ENCODE measurements around the gene NTN1. TPM values are rescaled to one million over a fixed set of nuclear protein-coding genes. Genes with fewer than 3 reads are reported as not detected.

The NTN1 gene
- total RNA-seq, 4 donors from 2014 or later = 3.6 to 20.6 (median 7.2) TPM

DNA sequence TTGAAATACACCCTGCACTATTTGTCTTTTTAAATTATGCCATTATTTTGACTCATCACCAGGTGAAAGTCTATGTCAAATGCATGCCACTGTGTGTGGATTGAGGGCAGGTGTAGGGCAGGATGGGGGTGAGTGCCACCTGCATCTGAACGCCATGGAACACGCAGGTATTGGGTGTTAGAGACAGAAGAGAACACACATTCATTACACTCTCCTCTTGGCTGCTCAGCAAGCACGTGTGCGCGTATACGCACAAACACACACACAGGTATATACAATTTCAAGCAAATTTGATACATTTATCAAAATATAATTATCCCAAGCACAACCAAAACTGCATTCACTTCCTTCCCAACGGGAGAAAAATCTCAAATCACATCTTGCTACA is 268.9 kb downstream of the NTN1 start:
- intact Hi-C loops (cut with DNase I; ENCODE audit: low total_unique reads) = loop anchor here (10.0 kb wide), 1 partner anchor 285 kb away; no protein-coding TSS in a partner anchor

DNA sequence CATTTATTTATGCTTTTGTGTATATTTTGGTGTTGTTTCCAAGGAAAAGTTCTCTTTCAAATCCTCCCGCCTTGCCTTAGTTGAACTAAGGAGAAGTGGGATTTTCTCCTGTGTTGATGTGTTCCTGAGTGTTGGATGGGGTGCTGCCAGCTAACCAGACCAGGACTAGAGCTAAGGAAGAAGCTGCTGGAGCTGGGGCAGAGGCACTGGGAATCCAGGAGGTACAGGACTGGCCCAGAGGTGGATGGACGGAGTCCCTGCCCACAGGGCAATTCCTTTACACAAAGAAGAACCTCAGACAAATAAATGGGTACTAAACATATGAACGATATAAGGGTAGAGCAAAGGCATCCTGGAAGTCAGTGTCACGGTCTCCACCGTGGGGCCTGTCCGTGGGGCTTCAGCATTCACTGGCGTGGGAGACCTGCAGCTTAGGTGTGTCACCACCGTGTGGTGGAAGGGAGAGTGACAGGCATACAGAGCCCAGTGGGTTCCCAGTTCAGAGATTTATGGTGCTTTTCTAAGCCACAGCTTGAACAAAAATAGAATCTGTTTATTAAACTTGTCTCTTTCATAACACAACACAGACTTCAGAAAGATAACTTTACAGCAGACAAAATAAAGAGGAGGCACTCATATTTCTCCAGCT is 270.7 kb downstream of the NTN1 start:
- DNase-seq = peak; percentile 43
- Histone ChIP-seq H3K4me3 (no peak overlapping the region), H3K27ac (peak overlapping the region; percentile 50 to 66 (median 60)), H3K27me3 (no peaks in the 10 kb centered on the region), H3K36me3 (no peaks in the 10 kb centered on the region), H3K9me3 (no peaks in the 10 kb centered on the region), H3K4me1 (peaks cover 7 to 16% (median 13%) of the 10 kb centered on the region in 4 donors)
- TF ChIP-seq POLR2AphosphoS5 (IDR thresholded peaks at IDR 0.05) = peak; percentile 46 to 69 (median 65)
- TF ChIP-seq, protein P1, sequence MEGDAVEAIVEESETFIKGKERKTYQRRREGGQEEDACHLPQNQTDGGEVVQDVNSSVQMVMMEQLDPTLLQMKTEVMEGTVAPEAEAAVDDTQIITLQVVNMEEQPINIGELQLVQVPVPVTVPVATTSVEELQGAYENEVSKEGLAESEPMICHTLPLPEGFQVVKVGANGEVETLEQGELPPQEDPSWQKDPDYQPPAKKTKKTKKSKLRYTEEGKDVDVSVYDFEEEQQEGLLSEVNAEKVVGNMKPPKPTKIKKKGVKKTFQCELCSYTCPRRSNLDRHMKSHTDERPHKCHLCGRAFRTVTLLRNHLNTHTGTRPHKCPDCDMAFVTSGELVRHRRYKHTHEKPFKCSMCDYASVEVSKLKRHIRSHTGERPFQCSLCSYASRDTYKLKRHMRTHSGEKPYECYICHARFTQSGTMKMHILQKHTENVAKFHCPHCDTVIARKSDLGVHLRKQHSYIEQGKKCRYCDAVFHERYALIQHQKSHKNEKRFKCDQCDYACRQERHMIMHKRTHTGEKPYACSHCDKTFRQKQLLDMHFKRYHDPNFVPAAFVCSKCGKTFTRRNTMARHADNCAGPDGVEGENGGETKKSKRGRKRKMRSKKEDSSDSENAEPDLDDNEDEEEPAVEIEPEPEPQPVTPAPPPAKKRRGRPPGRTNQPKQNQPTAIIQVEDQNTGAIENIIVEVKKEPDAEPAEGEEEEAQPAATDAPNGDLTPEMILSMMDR (IDR thresholded peaks at IDR 0.05) = peak; percentile 68 to 76 (median 75)
- TF ChIP-seq POLR2A (IDR thresholded peaks at IDR 0.05) = no peak
- WGBS, 2 donors (ENCODE audit: low coverage in 1 of 2) = 0 to 22% methylated on average over 1 to 8 of the region's 8 CpGs
- in situ Hi-C loops (cut with MboI; ENCODE audit: low pct_ligation_motif_present in 1 of 4, low pct_unique_long_range_greater_than_20kb in 1 of 4, low sequenced_read_pairs in 3 of 4) (loop anchor here in 1 of 4 donors (25.0 kb wide), 1 partner anchor 280 kb away; the partner anchor contains the start of gene NTN1), intact Hi-C loops (cut with DNase I; ENCODE audit: low total_unique reads) (loop anchor here (10.0 kb wide), 1 partner anchor 287 kb away; no protein-coding TSS in a partner anchor)

More for the DNA sequence above, 268.9 kb downstream of the NTN1 start:
- in situ Hi-C loops (cut with MboI; ENCODE audit: low pct_ligation_motif_present in 1 of 4, low pct_unique_long_range_greater_than_20kb in 1 of 4, low sequenced_read_pairs in 3 of 4) = loop anchor here in 1 of 4 donors (25.0 kb wide), 1 partner anchor 278 kb away; the partner anchor contains the start of gene NTN1
- H3K4me3 ChIP-seq = no peak overlapping the region
- 61 to 66% methylated on average over 5 to 7 of the region's 7 CpGs for WGBS, 2 donors (ENCODE audit: low coverage in 1 of 2)
- H3K36me3 ChIP-seq = no peaks in the 10 kb centered on the region
- TF ChIP-seq POLR2AphosphoS5 (IDR thresholded peaks at IDR 0.05) (no peak), POLR2A (IDR thresholded peaks at IDR 0.05) (no peak), EP300 (IDR thresholded peaks at IDR 0.05; ENCODE audit: low read depth) (no peak)
- TF ChIP-seq, protein P1 (IDR thresholded peaks at IDR 0.05) = no peak
- H3K27ac ChIP-seq = no peak overlapping the region
- H3K4me1 ChIP-seq = peaks cover 7 to 21% (median 13%) of the 10 kb centered on the region in 4 donors
- H3K27me3 ChIP-seq = no peaks in the 10 kb centered on the region
- no peaks in the 10 kb centered on the region for H3K9me3 ChIP-seq
- DNase-seq = no peak

DNA sequence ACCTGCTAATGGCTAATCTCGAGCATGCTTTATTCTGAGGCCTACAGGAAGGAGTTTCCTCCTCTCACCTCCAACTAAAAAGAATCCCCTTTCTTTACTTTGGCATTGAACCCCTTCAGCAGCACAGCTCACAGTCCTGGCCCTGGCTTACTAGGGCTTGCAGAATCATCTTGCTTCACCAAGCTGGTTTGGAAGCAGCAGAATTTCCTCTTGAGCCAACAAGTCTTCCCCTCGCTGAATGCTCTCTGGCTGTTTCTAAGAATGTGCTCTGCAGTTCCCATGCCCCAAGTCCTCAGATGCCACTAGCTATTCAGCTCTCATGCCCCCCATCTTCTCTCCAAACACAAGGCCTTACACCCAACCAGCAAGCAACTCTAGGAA is 271.2 kb downstream of the NTN1 start:
- in situ Hi-C loops (cut with MboI; ENCODE audit: low pct_ligation_motif_present in 1 of 4, low pct_unique_long_range_greater_than_20kb in 1 of 4, low sequenced_read_pairs in 3 of 4) (loop anchor here in 1 of 4 donors (25.0 kb wide), 1 partner anchor 280 kb away; the partner anchor contains the start of gene NTN1), intact Hi-C loops (cut with DNase I; ENCODE audit: low total_unique reads) (loop anchor here (10.0 kb wide), 1 partner anchor 288 kb away; no protein-coding TSS in a partner anchor)
- TF ChIP-seq POLR2A (IDR thresholded peaks at IDR 0.05) (no peak), POLR2AphosphoS5 (IDR thresholded peaks at IDR 0.05) (no peak), EP300 (IDR thresholded peaks at IDR 0.05; ENCODE audit: low read depth) (no peak)
- TF ChIP-seq, protein P1 (IDR thresholded peaks at IDR 0.05) = no peak

More for the DNA sequence above, 271.2 kb downstream of the NTN1 start:
- no peaks in the 10 kb centered on the region for H3K36me3 ChIP-seq
- no peak overlapping the region for H3K4me3 ChIP-seq
- H3K9me3 ChIP-seq = no peaks in the 10 kb centered on the region
- DNase-seq = no peak
- no peaks in the 10 kb centered on the region for H3K27me3 ChIP-seq
- H3K4me1 ChIP-seq = peaks cover 7 to 16% (median 13%) of the 10 kb centered on the region in 4 donors
- 40 to 66% methylated on average over 1 to 2 of the region's 2 CpGs for WGBS, 2 donors (ENCODE audit: low coverage in 1 of 2)
- peak overlapping the region; percentile 50 to 66 (median 60) for H3K27ac ChIP-seq

Small RNAs within 50 kb of the gene (small RNA-seq; reads per million reads assigned to genes)
- gene AC005695.3 = 0 reads per million in 4 donors

Other genes with a start within 250 kb of the NTN1 start
- 1 to 10 TPM in 2 of 4 donors, under 1 TPM in 1, not detected in 1; 0.40 to 5.1 (median 3.8) TPM for gene MFSD6L, start 222.1 kb upstream of the NTN1 start, total RNA-seq
- gene PIK3R6, start 153.8 kb upstream of the NTN1 start, total RNA-seq = 1 to 10 TPM in 1 of 4 donors, under 1 TPM in 1, not detected in 2; 0.55 to 1.4 TPM
- 10 to 100 TPM in 2 of 4 donors, 1 to 10 TPM in 1, under 1 TPM in 1; 0.40 to 16.1 (median 10.4) TPM for gene PIK3R5, start 55.8 kb upstream of the NTN1 start, total RNA-seq